Measurements from ENCODE around the gene RPIA.
A peak's percentile ranks its signal among the peaks of the same experiment; 100 is the strongest.

Gene RPIA

DNA sequence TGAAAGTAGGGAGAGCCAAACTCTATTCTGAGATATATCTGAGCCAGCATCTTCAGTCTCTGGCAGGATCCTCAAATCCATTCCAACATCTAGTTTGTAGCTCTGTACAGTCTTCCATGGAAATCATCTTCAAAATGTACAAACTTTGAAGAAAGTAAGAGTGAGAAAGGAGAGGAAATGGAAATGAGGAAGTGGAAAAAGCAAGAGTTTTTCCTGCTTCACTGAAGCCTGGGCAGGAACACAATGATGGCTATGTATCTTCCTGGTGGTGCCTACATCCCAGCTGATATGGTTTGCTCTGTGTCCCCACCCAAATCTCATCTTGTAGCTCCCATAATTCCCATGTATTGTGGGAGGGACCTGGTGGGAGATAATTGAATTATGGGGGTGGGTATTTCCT is 4.1 kb upstream of the RPIA start:
- DNase-seq, result no peak

DNA sequence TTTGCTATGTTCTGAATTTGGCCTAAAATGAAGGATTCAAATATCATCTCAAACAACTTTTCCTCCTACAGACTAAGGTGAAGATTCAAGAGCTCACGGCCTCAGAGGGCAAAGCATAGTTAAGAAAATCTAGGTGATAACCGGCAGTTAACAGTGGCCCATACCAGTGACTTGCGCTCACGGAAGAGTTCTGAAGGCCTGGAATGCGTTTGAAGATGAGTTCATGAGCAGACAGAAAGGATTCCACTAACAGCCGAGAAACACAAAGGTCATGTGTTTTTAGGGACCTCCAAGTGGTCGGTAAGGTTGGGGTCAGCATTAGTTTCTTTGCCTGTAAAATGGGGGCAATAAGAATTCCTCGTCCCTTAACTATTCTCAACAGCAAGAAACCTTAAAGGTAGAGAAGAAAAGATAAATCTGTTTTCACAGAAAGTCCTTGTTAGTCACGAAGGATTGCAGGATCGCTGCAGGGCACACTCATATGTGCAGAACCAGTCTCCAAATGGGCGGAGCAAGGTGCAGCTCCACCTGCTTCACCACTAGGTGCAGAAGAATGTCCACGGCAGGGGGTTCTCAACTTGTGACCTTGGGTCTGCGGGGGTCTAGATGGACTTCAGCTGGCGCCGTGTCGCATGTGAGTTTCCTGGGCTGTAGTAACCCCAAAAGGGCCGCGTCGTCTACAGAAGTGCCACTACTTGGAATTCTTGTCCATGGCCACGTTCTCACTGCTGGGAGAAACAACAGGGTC is 708 bp upstream of the RPIA start:
- peak; percentile 15 for DNase-seq

DNA sequence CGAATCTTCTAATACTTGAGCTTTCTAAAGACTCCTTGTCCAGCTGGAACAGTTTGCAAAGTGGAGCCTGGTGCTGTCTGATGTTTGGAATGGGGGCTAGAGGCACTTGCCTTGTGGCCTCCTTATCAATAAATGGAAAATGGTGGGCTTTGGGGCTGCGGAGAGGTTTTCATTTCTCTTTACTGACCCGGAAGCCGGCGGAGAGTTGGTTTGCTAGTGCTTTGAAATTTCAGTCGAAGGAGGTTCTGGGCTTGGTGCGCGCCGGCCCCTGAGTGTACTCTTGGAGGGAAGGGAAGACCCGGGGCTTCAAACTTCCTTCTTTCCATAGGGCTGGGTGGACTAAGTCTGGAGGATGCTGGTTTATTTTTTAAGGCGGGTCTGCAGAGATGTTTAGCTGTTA is 714 bp downstream of the RPIA start:
- peak; percentile 31 for DNase-seq

DNA sequence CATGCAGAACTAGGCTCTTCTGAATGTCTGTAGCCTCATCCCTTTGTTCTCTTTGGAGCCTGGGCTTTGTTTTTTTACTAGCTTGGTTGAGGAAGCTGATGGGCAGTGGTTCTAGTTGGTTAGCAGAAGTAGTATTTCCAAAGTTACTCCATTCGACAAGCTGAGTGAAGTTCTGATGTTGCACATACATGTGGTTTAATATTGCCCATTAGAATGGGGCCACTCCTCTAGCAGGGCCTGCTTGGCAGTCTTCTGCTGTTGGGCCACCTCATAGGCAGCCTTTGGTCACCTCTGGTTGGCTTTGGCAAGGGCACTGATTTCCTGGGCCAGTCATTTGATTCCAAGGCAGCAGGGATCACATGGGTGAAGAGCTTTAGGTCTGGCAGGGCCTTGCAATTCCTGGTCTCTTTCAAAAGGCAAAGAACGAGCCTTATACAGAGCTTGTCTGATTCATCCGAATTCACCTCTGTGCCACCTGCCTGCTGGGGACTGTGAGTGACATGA is 2.5 kb downstream of the RPIA start:
- no peak for DNase-seq

DNA sequence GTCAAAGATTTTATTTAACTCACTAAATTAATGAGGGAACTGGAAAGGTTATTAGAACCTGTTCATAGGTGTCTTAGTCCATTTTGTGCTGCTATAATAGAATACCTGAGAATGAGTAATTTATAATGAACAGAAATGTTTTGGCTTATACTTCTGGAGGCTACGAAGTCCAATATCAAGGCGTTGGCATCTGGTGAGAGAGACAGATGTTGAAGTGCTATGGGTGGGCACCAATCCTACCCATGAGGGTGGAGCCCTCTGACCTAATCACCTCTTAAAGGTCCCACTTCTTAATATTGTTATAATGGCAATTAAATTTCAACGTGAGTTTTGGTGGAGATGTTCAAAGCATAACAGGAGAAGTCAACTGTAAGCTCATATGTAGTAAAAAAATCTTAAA is 5.1 kb downstream of the RPIA start:
- no peak for DNase-seq

DNA sequence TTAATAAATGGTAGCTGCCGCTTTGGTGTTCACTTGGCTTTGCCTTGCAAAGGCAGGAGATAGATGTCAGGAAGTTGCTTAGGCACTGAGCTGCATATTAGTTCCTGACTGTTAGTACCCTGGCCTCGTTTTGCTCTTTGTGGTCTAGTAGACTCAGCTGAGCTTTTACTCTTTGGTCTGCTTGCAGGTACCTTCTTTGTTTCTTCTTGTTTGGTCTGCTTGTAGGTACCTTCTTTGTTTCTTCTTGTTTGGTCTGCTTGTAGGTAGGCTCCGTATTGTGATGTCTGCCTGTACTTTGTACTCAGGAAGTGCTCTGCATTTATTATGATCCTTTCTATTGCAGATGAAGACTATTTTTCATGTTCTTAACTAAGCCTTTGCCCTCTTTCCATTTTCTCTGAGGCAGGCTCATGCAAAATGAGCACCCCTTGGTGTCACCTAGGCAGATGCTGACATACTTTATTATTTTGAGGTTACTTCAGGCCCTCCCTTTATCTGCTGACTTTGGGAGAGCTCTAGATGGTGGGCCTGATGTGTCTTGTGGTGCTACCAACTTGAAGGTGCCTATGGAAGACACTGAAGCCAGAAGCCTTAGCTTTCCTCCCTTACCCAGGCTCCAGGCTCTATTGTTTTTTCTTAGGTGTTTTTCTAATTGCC is 6.0 kb downstream of the RPIA start:
- no peak for DNase-seq

DNA sequence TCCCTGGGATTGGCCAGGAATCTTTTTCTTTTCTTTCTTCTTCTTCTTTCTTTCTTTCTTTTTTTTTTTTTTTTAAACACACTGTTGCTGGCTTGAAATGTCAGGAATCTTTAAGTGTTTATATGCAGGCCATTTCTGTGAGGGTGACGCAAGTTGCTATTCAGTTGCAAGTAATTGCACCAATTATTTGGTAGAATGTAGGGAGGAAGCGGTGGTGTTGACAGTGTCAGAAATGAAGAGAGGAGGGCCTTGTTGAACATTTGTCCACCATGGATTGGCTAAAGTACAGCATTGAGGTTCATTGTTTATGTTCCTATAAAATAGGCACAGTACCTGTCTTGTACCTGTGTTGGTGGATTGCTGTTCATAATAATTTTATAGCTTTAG is 6.5 kb downstream of the RPIA start:
- DNase-seq, result no peak

DNA sequence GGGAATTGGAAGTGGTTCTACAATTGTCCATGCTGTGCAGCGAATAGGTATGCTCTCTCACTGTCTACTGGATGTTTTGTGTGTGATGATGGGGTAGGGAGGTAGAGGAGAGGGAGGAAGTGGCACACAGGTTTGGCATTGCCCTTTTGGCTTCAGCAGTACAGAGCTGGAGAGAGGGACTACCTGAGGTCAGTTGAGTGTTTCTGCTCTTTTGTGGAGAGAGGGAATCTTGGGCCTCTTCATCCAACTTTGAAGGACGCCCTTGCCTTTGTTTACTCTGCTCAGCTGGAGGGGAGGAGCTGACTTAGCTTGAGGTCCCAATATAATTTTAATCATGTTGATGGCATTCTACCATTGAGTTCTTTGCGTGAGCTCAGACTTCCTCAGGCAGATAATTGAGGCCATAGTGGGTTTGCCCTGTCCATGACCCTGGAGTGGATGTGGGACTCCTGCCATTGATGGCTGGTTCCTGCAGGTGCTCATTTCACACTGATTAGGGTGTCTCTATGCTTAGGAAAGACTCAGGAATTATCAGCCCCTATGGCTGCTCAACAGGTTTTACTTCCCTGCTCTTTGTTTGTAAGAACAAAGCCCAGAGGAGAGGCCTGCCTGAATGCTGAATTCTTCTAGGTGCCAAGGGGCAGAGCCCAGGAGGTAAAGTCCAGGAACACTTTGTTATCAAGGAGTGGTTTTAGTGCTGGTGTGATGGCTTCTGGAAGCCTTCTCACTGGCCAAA is 7.2 kb downstream of the RPIA start:
- no peak for DNase-seq

DNA sequence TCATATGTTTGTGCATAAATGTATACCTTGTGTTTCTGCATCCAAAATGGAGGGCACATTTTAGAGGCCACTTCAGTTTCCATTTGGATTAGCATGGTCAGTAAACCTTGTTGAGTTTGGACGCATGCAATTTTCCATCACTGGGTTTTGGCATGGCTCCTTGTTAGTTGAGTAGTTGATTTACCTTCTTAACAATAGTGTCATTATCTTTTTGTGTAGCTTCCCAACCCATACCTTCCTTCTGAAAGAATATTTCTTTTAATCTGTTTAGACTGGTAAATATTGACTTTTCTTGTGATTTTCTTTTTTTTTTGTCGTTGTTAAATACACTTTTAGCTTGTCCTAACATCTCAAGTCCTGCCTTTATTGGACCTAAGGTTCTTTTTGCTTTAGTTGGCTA is 15.5 kb downstream of the RPIA start:
- no peak for DNase-seq

DNA sequence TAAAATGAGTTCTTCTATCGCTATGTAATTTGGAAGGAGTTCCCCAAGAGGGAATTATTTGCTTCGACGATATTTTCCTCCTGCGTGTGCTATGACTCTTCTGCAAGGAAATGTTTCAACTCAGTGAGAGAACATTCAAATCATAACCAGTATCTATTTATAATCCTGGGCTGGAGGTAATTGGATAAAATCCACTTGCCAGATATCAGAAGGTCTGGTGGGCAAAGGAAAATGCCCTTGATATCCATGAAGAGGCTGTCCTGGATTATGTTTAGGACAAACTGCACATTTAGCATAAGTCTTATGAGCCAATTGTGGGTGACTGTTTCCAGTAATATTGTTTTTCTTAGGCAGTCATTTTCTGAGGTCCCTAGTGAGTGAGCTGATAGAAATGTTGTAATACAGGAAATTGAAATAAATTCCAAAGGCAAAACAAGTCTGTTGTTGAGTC is 17.7 kb downstream of the RPIA start:
- peak; percentile 31 for DNase-seq

DNA sequence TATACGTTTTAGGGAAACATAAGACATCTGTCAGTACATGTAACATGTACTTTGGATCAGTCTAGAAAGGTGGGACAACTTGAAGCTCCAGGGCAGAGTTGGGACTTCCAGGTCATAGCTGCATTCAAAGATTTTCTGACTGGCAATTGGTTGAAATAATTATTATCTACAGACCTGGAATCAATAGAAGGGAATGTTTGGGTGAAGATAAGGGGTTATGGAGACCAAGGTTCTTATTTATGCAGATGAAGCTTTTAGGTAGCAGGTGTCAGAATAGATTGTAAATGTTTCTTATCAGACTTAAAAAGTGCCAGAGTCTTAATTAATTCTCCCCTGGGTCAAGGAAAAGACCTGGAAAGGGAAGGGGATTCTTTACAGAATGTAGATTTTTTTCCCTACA is 19.8 kb downstream of the RPIA start:
- DNase-seq, result no peak

DNA sequence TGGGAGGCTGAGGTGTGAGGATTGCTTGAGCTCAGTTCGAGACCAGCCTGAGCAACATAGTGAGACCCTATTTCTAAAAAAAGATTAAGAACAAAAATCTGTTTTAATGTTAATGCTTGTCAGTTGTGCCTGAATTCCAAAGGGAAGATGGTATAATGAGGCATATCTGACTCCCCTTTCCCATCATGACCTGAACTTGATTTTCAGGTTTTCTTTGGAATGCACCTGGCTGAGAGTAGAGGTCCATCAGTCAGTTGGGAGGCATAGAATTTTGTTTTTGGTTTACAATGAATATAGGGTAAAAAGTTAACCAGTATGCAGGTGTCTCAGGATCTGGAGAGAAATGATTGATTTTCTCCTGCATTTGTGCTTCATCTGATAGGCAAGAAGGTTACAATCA is 20.4 kb downstream of the RPIA start:
- DNase-seq, result no peak

DNA sequence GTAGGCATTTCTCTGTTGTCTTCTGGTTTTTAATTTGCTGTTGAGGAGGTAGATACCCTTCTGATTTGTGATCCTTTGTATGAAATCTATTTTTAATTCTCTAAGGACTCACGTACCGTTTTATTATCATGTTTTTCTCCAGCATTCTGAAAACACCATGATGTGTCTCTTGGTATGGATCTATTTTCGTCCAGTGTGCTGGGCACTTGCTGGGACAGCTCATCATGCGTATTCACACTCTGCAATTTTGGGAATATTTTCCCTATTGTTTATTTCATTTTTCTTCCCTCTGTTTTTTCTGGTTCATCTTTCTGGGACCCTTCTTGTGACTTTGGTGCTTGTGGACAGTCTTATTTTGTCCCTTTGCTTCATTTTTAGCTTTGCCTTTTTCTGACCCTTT is 21.9 kb downstream of the RPIA start:
- DNase-seq, result no peak

DNA sequence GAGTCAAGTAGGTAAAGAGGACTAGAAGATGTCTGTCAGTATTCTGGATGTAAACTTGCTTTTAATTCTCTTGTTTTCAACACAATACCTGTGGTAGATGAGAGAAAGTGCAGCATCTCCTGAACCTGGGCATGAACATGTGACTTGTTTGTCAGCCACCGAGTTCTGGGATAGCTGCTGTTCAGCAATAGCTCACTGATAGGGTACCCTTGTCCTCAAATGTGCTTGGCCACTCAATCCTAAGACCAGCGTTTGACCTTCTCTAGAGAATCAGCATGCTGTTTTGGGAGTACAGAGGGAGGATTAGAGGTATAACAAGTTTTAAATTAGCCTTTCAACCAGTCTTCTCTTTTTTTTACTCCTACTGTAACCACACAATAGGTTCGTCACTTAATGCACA is 23.2 kb downstream of the RPIA start:
- DNase-seq, result no peak

DNA sequence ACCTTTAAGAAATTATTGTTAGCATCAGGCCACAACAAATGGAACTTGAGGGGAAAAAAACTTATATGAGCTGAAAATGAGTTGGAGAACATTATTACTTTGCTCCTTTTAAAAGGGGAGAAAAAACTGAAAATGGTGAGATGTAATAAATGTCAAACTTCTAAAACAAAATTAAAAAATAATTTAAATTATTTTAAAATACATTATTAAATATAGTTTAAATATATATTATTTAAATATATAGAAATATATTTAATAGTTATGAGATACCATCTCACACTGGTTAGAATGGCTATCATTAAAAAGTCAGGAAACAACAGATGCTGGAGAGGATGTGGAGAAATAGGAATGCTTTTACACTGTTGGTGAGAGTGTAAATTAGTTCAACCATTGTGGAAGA is 28.9 kb downstream of the RPIA start:
- no peak for DNase-seq

DNA sequence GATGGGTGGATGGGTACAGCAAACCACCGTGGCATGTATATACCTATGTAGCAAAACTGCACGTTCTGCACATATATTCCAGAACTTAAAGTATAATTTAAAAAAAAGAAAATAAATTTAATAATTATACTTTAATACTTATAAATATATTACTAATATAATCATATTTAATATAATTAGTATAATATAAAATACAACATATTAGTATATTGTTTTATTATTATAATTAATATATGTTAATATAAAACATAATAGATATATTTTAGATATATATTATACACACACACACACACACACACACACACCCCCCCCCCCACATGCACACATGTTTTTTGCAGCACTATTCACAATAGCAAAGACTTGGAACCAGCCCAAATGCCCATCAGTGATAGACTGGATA is 29.8 kb downstream of the RPIA start:
- no peak for DNase-seq

DNA sequence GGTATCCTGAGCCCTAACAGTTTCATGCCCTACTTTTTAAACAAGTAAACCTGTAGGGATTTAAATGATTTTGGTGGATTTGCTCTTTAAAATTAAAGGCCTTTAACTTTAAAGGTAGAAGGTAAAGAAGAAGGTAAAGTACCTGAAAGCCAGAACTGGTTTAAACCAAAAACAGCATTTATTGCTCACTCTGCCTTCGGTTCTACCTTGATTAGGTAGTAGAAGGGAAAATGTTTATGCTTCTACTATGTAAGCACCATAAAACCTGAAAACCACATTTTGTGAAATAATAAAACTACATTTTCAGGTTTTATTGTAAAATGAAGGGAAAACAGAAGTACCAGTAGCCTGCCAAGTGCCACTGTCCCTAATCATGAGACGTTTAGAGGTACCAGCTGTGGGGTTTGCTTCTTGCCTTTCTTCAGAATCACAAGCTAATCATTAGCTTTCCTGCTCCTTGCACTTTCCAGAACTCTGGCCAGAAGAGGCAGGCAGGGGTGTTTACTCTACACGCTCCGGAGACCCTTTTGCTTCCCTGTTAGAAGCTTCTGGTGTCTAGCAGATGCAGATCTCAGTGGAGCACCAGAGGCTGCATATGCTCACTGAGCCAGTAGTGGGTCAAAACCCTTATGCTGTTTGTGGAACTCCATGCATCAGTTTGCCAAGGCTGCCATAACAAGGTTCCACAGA is 33.3 kb downstream of the RPIA start:
- DNase-seq, result no peak

DNA sequence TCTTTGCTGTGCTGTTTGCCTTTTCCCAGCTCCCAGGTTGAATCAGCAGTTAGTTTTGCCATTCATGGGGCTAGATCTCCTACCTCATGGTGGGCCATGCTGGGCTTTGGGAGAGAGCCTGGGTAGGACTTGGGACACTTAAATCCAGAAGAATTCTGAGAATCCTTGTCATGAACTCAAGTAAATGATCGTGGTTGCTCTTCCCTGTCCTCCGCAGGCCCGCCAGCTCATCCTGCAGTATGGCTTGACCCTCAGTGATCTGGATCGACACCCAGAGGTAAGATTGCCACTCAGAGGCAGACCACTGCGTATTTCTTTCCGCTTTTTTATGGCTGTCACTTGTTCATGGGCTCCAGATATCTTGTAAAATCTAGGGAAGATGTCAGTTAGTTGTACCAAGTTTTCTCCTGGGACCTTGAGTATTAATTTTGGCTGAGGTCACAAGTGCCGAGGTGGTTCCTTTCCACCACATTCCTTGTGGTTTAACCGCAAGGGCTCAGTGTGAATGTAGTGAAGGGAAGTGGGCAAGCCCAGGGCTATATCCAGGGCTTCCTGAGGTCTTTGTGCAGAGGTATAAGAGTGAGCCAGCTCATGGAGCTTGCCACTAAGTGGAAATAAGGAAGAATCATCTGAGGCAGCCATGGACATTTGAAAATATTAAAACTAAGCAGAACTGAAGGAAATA is 37.7 kb downstream of the RPIA start:
- DNase-seq, result peak; percentile 77

DNA sequence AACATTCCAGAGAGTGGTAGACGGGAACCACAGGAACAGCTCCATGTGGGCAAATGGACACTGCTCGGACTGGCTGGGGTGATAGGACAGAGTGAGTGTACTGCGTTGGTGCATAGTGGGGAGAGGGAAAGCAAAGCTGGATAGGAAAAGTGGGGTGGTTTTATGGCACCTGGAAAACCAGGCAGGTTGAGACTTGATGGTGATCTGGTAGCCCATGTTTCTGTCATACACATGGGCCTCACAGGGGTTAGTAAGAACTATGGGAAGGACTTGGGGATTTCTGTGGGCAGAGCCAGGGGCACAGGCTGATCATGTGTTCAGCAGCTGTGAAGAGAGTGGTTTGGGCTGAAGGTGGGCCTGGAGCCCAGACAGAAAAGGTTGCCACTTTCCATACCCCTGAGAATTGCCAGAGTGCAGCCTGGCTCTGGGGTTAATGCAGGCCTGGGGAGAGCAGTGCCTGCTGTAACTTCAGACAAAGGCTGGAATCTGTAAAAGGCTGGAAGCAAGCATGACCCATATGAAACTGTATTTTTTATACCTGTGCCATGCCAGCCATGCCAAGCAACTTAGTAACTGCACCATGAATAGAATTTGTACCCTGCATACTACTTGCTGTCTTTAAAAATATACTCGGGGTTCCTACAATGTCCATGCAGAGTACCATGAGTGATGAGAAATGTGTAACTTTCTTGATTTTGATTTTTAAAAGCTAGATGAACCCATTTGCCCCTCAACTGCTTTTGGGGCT is 41.9 kb downstream of the RPIA start:
- DNase-seq, result no peak

DNA sequence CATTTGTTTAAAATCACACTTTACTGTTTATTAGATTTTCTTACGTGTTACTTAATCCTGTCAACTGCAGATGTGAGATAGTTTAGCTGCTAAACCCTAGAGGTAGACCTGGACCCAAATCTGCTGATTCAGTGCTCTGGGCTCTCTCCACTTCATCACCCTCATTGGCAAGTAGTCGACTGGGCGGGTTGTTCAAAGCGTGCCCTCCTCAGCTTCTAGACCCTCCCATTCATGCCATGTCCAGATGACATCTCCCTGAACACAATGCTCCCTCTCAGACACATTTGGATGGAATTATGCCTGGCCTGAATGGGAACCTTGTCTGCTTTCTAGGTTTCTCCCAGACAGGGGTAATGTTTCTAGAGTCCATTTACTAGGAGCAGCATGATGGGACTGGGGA is 43.7 kb downstream of the RPIA start:
- no peak for DNase-seq

DNA sequence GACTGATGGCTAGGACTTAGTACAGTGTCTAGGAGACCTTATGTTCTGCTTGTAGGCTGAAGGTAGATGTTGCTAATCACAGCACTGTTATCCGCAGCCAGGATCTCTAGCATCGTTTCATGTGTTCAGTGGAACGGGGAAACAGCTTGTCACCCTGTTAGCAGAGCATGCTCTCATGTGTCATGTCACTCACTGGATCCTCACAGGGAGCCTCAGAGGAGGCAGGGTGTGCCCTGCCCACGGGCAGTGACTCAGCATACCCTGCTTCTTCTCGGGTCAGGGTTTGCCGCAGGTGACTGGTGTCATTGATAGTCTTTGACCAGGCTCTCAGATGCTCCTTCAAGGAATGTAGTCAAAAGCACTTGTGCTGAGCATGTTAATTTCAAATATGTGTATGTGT is 44.4 kb downstream of the RPIA start:
- no peak for DNase-seq

DNA sequence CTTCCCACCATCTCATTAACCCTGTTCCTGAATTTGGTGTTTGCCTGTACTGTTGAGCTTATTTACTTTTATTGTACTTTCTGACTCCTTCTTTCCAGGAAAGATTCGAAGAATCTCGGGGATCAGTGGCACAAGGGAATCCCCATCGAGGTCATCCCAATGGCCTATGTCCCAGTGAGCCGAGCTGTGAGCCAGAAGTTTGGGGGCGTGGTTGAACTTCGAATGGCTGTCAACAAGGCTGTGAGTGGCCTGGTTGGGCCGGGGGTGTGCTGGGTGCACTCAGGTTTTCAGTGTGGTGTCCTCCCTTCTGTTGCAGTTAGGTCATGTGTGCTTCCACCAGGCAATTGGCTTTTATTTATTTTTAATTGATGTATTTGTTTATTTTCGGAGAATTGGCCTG is 45.0 kb downstream of the RPIA start:
- no peak for DNase-seq
